ENCODE results near the gene PCDHB3. TPM values are rescaled to one million over a fixed set of nuclear protein-coding genes. Genes with fewer than 3 reads are reported as not detected.
A peak's percentile ranks its signal among the peaks of the same experiment; 100 is the strongest.
"Not testable (repeated sequence)": the region's sequence is repeated elsewhere in the genome, so short reads cannot be mapped to it uniquely, and the experiment has no call there.

PCDHB3 gene
- total and polyA plus RNA-seq, 2 experiments from 2014 or later = 1.2 to 8.9 TPM

- peak; percentile 24 for TF ChIP-seq CTCF (IDR thresholded peaks at IDR 0.05; ENCODE audit: low read depth, low read length)
- Histone ChIP-seq H3K4me3 (peak within 1 kb of the TSS; percentile 43), H3K4me1 (ENCODE audit: low read depth) (no peaks in the 10 kb centered on the region), H3K9me3 (ENCODE audit: low read depth) (no peaks in the 10 kb centered on the region), H3K36me3 (peaks cover 4% of the 10 kb centered on the region), H3K27ac (peak within 1 kb of the TSS; percentile 51), H3K27me3 (no peaks in the 10 kb centered on the region)
- peak; percentile 6 to 35 for DNase-seq (ENCODE audit: low read depth in 1 of 2, low spot score in 1 of 2)
Measured at GRCh38 chr5:141135030-141135717, 34.9 kb downstream of the PCDHB3 start, which contains the start of gene PCDHB5. Gene PCDHB5 (plus strand): TSS chr5:141135206. CDS start chr5:141135435, 229 bp downstream.

GRCh38 chr5:141135718-141136266 lies 35.5 kb downstream of the PCDHB3 start:
- Histone ChIP-seq H3K4me1 (ENCODE audit: low read depth) (no peaks in the 10 kb centered on the region), H3K27ac (no peak overlapping the region), H3K4me3 (peak overlapping the region; percentile 43), H3K9me3 (ENCODE audit: low read depth) (no peaks in the 10 kb centered on the region), H3K36me3 (peaks cover 4% of the 10 kb centered on the region), H3K27me3 (no peaks in the 10 kb centered on the region)
- DNase-seq (ENCODE audit: low read depth in 1 of 2, low spot score in 1 of 2) = no peak
- TF ChIP-seq CTCF (IDR thresholded peaks at IDR 0.05; ENCODE audit: low read depth, low read length) = no peak

- not testable (repeated sequence) for H3K27me3 ChIP-seq; DNase-seq (ENCODE audit: low read depth in 1 of 2, low spot score in 1 of 2); H3K27ac ChIP-seq; H3K9me3 ChIP-seq (ENCODE audit: low read depth); H3K36me3 ChIP-seq; H3K4me1 ChIP-seq (ENCODE audit: low read depth); H3K4me3 ChIP-seq
Measured at GRCh38 chr5:141137346-141137745, 37.1 kb downstream of the PCDHB3 start.

- Histone ChIP-seq H3K36me3 (no peaks in the 10 kb centered on the region), H3K4me1 (ENCODE audit: low read depth) (no peaks in the 10 kb centered on the region), H3K27ac (no peak within 1 kb of the TSS), H3K4me3 (no peak within 1 kb of the TSS), H3K27me3 (no peaks in the 10 kb centered on the region), H3K9me3 (ENCODE audit: low read depth) (no peaks in the 10 kb centered on the region)
- TF ChIP-seq CTCF (IDR thresholded peaks at IDR 0.05; ENCODE audit: low read depth, low read length) = peak; percentile 6
- peak in 1 of 2 donors; percentile 2 for DNase-seq (ENCODE audit: low read depth in 1 of 2, low spot score in 1 of 2)
Measured at GRCh38 chr5:141149812-141150211, 49.5 kb downstream of the PCDHB3 start, which contains the start of gene PCDHB6. Gene PCDHB6 (plus strand): TSS chr5:141150057. CDS start chr5:141150258, 201 bp downstream.

GRCh38 chr5:141150224-141150992 lies 50.1 kb downstream of the PCDHB3 start:
- H3K4me1 ChIP-seq (ENCODE audit: low read depth) = no peaks in the 10 kb centered on the region
- H3K4me3 ChIP-seq = no peak overlapping the region
- TF ChIP-seq CTCF (IDR thresholded peaks at IDR 0.05; ENCODE audit: low read depth, low read length) = no peak
- no peaks in the 10 kb centered on the region for H3K9me3 ChIP-seq (ENCODE audit: low read depth)
- no peaks in the 10 kb centered on the region for H3K27me3 ChIP-seq
- no peak for DNase-seq (ENCODE audit: low read depth in 1 of 2, low spot score in 1 of 2)
- no peaks in the 10 kb centered on the region for H3K36me3 ChIP-seq
- no peak overlapping the region for H3K27ac ChIP-seq

- Histone ChIP-seq H3K4me3 (no peak overlapping the region), H3K4me1 (ENCODE audit: low read depth) (no peaks in the 10 kb centered on the region), H3K27ac (no peak overlapping the region)
Measured at GRCh38 chr5:141150993-141151325, 50.7 kb downstream of the PCDHB3 start.

GRCh38 chr5:141151632-141152031 lies 51.4 kb downstream of the PCDHB3 start:
- H3K27me3 ChIP-seq; H3K36me3 ChIP-seq; H3K9me3 ChIP-seq (ENCODE audit: low read depth); H3K27ac ChIP-seq; DNase-seq (ENCODE audit: low read depth in 1 of 2, low spot score in 1 of 2); H3K4me3 ChIP-seq; H3K4me1 ChIP-seq (ENCODE audit: low read depth): not testable (repeated sequence)

More at GRCh38 chr5:141150993-141151325, 50.7 kb downstream of the PCDHB3 start:
- H3K36me3 ChIP-seq = no peaks in the 10 kb centered on the region
- DNase-seq (ENCODE audit: low read depth in 1 of 2, low spot score in 1 of 2) = no peak
- no peaks in the 10 kb centered on the region for H3K9me3 ChIP-seq (ENCODE audit: low read depth)
- TF ChIP-seq CTCF (IDR thresholded peaks at IDR 0.05; ENCODE audit: low read depth, low read length) = no peak
- no peaks in the 10 kb centered on the region for H3K27me3 ChIP-seq

- not testable (repeated sequence) for H3K9me3 ChIP-seq (ENCODE audit: low read depth); H3K4me1 ChIP-seq (ENCODE audit: low read depth); H3K4me3 ChIP-seq; H3K36me3 ChIP-seq; DNase-seq (ENCODE audit: low read depth in 1 of 2, low spot score in 1 of 2); H3K27ac ChIP-seq; H3K27me3 ChIP-seq
Measured at GRCh38 chr5:141152096-141152495, 51.8 kb downstream of the PCDHB3 start.
